GM13977 (cell line): ENCODE data around the gene CDK16.

Experiments used
- DNase-seq: peaks from one replicate; pipeline ENCODE4 v3.0.0; 2012; ENCODE audit warnings: low spot score
- CTCF ChIP-seq: IDR thresholded peaks from 2 replicates; pipeline ENCODE4 v1.5.1; 2012; ENCODE audit warnings: mild to moderate bottlenecking, control low read depth; ENCODE audit not compliant: insufficient read depth; ENCODE audit errors: extremely low read depth, missing control alignments
- in situ Hi-C: fragments of 300-500 bp; cut with MboI; formaldehyde crosslinking; loops from one replicate; pipeline ENCODE4 v1.12.0; 2022; ENCODE audit warnings: low sequenced_read_pairs, low pct_unique_long_range_greater_than_20kb, mixed read lengths, inconsistent platforms; ENCODE audit not compliant: unreplicated experiment

The CDK16 gene

GRCh38 chrX:47198026-47198686, 20.3 kb upstream of the CDK16 start:
- in situ Hi-C loops = loop anchor here (25.0 kb wide), 1 partner anchor 314 kb away; no protein-coding TSS in a partner anchor
- no peak for TF ChIP-seq CTCF
- no peak for DNase-seq

DNA sequence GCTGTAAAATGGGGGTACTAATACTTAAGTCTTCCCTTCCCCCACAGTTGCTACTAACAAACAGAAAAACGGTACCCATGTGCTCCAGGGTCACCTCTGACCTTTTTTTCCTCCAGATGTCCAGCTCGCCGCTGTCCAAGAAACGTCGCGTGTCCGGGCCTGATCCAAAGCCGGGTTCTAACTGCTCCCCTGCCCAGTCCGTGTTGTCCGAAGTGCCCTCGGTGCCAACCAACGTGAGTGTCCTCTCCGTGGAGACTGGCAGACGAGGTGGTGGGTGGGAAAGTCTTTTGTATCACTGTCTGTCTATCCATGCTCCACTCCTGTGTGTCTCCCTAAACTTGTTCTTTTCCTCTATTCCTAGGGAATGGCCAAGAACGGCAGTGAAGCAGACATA, 19.8 kb upstream of the CDK16 start:
- TF ChIP-seq CTCF = no peak

GRCh38 chrX:47199286-47199685, 19.2 kb upstream of the CDK16 start:
- DNase-seq = no peak
- in situ Hi-C loops = loop anchor here (25.0 kb wide), 1 partner anchor 313 kb away; no protein-coding TSS in a partner anchor
- TF ChIP-seq CTCF = no peak

More for the DNA sequence above, 19.8 kb upstream of the CDK16 start:
- DNase-seq = no peak
- in situ Hi-C loops = loop anchor here (25.0 kb wide), 1 partner anchor 314 kb away; no protein-coding TSS in a partner anchor

DNA sequence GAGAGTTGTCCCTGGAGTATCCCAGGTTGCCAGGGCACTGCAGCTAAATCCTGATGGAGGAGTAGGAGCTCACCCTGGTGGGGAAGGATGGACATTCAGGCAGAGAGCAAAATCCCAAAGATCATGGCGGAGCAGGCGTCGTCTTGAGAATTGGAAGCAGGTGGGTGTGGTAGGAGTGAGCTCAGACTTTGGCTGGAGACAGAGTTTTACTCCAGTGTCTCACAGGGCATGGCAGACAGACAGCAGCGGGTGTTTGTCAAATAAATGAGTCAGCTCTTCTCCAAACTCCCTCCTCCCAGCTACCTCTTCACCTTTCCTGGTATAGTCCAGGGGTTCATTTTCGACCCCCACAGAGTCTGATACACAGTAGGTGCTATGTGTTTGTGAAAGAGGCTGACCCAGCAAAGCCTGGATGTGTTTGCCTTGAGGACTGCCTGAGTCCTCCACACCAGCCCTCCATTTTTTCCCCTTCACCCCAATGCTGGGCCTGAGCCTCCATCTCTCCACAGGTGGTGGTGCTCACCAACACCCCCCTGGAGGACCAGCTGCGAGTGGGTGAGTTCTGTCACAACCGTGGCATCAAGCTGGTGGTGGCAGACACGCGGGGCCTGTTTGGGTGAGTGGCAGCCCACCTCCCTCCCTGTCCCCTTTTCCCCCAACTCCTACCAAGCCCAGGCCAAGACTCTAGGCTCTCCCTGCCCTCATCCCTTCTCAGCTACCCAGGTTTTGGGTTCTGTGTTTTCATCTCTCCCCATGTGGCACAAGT, 17.9 kb upstream of the CDK16 start:
- TF ChIP-seq CTCF = no peak
- in situ Hi-C loops = no loop called here
- no peak for DNase-seq

- DNase-seq = no peak
- in situ Hi-C loops = no loop called here
- TF ChIP-seq CTCF = no peak
Observed at GRCh38 chrX:47201345-47201944, 17.0 kb upstream of the CDK16 start.

GRCh38 chrX:47202316-47202715, 16.2 kb upstream of the CDK16 start:
- in situ Hi-C loops = no loop called here
- TF ChIP-seq CTCF = no peak
- no peak for DNase-seq
